Measurements from ENCODE around the gene AMIGO3.

- no peak for TF ChIP-seq CTCF (IDR thresholded peaks at IDR 0.05; ENCODE audit: insufficient read depth, low read length)
- no peak for TF ChIP-seq POLR2AphosphoS5 (IDR thresholded peaks at IDR 0.05; ENCODE audit: low read depth)
- no peak for TF ChIP-seq REST (IDR thresholded peaks at IDR 0.05; ENCODE audit: insufficient replicate concordance, low read depth)
Measured at GRCh38 chr3:49723296-49723627, 3.8 kb upstream of the AMIGO3 start.

Measured in HL-60 (cell line).